Chondrocyte (in vitro differentiated cells): ENCODE data around the gene SUMF2. TPM values are rescaled to one million over a fixed set of nuclear protein-coding genes. Genes with fewer than 3 reads are reported as not detected.
"Not testable (repeated sequence)": the region's sequence is repeated elsewhere in the genome, so short reads cannot be mapped to it uniquely, and the experiment has no call there.

Experiments
- DNase-seq: peaks from one replicate; pipeline ENCODE4 v3.0.0; 2021; ENCODE audit warnings: mixed read lengths, low spot score
- H3K27ac Mint-ChIP-seq: one replicate; pipeline ENCODE4 v1.8.0; 2021; ENCODE audit warnings: mild to moderate bottlenecking, moderate library complexity, mixed read lengths; ENCODE audit not compliant: unreplicated experiment
- H3K27me3 Mint-ChIP-seq: 2 replicates; pipeline ENCODE4 v1.8.0; 2021; ENCODE audit warnings: low read depth, mixed read lengths
- H3K36me3 Mint-ChIP-seq: 2 replicates; pipeline ENCODE4 v1.8.0; 2021; ENCODE audit warnings: low read depth, mixed read lengths
- H3K4me1 Mint-ChIP-seq: 2 replicates; pipeline ENCODE4 v1.8.0; 2021; ENCODE audit warnings: low read depth, mild to moderate bottlenecking, mixed read lengths
- H3K4me3 Mint-ChIP-seq: one replicate; pipeline ENCODE4 v1.8.0; 2021; ENCODE audit warnings: mild to moderate bottlenecking, moderate library complexity, mixed read lengths; ENCODE audit not compliant: unreplicated experiment
- H3K9me3 Mint-ChIP-seq: 2 replicates; pipeline ENCODE4 v1.8.0; 2021; ENCODE audit warnings: low read depth, mixed read lengths
- total RNA-seq: library from RNA; stranded (reverse); gene quantifications from 3 replicates; pipeline ENCODE4 v1.2.1, GENCODE V29; 2021
- TF ChIP-seq, protein P1 (sequence below): fragments of 200-600 bp; sonication (generic); IDR thresholded peaks from 2 replicates; pipeline ENCODE4 v1.5.0; 2021; ENCODE audit warnings: antibody characterized with exemption, mild to moderate bottlenecking, moderate library complexity

The SUMF2 gene
- total RNA-seq, 1 donor from 2014 or later: 158 TPM

GRCh38 chr7:56028942-56029630 is 35.0 kb upstream of the SUMF2 start:
- no peaks in the 10 kb centered on the region for H3K27me3 Mint-ChIP-seq
- peak overlapping the region; percentile 57 for H3K27ac Mint-ChIP-seq
- peaks cover 16% of the 10 kb centered on the region for H3K36me3 Mint-ChIP-seq
- peaks cover 22% of the 10 kb centered on the region for H3K4me1 Mint-ChIP-seq
- H3K4me3 Mint-ChIP-seq: no peak overlapping the region
- no peak for DNase-seq
- TF ChIP-seq, protein P1, sequence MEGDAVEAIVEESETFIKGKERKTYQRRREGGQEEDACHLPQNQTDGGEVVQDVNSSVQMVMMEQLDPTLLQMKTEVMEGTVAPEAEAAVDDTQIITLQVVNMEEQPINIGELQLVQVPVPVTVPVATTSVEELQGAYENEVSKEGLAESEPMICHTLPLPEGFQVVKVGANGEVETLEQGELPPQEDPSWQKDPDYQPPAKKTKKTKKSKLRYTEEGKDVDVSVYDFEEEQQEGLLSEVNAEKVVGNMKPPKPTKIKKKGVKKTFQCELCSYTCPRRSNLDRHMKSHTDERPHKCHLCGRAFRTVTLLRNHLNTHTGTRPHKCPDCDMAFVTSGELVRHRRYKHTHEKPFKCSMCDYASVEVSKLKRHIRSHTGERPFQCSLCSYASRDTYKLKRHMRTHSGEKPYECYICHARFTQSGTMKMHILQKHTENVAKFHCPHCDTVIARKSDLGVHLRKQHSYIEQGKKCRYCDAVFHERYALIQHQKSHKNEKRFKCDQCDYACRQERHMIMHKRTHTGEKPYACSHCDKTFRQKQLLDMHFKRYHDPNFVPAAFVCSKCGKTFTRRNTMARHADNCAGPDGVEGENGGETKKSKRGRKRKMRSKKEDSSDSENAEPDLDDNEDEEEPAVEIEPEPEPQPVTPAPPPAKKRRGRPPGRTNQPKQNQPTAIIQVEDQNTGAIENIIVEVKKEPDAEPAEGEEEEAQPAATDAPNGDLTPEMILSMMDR: no peak
- no peaks in the 10 kb centered on the region for H3K9me3 Mint-ChIP-seq

DNA sequence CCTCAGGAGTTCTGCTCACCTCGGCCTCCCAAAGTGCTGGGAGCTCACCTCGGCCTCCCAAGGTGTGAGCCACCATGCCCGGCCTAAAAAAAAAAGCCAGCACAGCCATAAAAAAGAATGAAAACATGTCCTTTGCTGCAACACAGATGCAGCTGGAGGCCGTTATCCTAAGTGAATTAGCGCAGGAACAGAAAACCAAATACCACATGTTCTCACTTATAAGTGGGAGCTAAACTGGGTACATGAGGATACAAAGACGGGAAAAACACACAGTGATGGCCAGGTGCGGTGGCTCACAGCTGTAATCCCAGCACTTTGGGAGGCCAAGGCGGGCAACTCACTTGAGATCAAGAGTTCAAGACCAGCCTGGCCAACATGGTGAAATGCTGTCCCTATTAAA is 33.7 kb upstream of the SUMF2 start:
- TF ChIP-seq, protein P1: no peak
- DNase-seq: no peak
- Mint-ChIP-seq H3K27me3 (no peaks in the 10 kb centered on the region), H3K27ac (no peak overlapping the region), H3K4me3 (no peak overlapping the region), H3K4me1 (peaks cover 19% of the 10 kb centered on the region), H3K9me3 (no peaks in the 10 kb centered on the region), H3K36me3 (peaks cover 14% of the 10 kb centered on the region)

GRCh38 chr7:56031556-56031955 is 32.5 kb upstream of the SUMF2 start:
- H3K9me3 Mint-ChIP-seq, H3K27ac Mint-ChIP-seq, DNase-seq, H3K27me3 Mint-ChIP-seq: not testable (repeated sequence)
- Mint-ChIP-seq H3K36me3 (peaks cover 12% of the 10 kb centered on the region), H3K4me3 (peak overlapping the region; percentile 48), H3K4me1 (peaks cover 19% of the 10 kb centered on the region)

- H3K27me3 Mint-ChIP-seq, DNase-seq, H3K9me3 Mint-ChIP-seq, H3K36me3 Mint-ChIP-seq: not testable (repeated sequence)
- Mint-ChIP-seq H3K27ac (peak overlapping the region; percentile 20), H3K4me3 (peak overlapping the region; percentile 48), H3K4me1 (peaks cover 19% of the 10 kb centered on the region)
Measured at GRCh38 chr7:56032578-56032977, 31.5 kb upstream of the SUMF2 start.

DNA sequence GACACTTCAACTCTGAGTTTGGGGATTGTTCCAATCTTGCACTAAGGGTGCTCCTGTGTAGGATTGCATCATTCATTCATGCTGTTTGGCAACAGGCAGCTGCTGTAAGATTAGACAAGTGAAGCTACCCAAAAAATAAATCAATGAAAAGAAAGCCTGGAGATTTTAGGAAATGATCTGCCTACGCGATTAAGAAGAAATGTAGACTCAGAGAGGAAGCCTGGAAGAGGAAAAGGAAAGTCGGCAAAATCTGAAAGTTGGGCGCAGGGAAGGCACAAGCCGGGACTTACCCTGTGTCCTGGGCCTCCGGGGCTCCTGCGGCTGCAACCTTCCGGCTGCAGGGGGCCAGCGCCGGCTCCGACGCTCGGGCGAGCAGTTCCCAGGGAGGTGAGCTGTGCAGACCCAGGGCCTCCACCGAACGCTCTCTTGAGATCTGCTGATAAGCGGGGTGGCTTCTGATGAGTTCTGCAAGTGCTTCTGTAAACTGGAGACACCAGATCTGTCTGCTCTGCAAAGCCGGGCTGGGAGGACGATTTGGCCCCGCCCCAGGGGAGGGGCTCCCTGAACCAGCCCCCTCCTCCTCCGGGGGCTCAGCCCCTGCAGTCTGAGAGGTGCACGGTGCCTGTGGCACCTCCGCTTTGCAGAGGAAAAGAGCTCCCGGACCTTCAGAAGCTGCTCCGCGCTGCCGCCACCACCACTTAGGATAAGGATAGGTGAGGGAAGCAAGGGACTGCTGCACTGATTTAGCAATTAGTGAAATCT is 30.2 kb upstream of the SUMF2 start:
- no peaks in the 10 kb centered on the region for H3K9me3 Mint-ChIP-seq
- TF ChIP-seq, protein P1: peak; percentile 62
- peak overlapping the region; percentile 88 for H3K27ac Mint-ChIP-seq
- H3K36me3 Mint-ChIP-seq: peaks cover 10% of the 10 kb centered on the region
- peaks cover 19% of the 10 kb centered on the region for H3K4me1 Mint-ChIP-seq
- H3K27me3 Mint-ChIP-seq: no peaks in the 10 kb centered on the region
- no peak for DNase-seq
- peak overlapping the region; percentile 85 for H3K4me3 Mint-ChIP-seq

DNA sequence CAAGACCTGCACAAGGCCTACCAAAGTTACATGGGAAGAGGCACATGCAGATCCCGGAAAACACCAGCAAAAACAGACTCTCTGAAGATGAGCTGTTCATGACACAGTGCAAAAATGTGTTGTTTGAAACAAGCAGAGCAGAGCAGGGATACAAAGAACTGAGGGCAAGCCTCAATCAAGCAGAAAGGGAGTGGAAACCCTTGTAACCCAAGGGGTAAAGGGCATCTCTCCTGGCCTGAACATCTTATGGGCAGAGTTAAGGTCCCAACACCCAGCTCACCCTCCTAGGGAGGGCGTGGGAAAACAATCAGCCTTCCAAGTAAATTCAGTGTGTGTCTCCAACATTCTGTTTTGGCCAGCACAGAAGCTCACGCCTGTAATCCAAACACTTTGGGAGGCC is 23.4 kb upstream of the SUMF2 start:
- H3K4me1 Mint-ChIP-seq: no peaks in the 10 kb centered on the region
- TF ChIP-seq, protein P1: no peak
- no peaks in the 10 kb centered on the region for H3K36me3 Mint-ChIP-seq
- H3K27ac Mint-ChIP-seq: no peak overlapping the region
- H3K9me3 Mint-ChIP-seq: no peaks in the 10 kb centered on the region
- no peak for DNase-seq
- H3K27me3 Mint-ChIP-seq: no peaks in the 10 kb centered on the region
- no peak overlapping the region for H3K4me3 Mint-ChIP-seq

DNA sequence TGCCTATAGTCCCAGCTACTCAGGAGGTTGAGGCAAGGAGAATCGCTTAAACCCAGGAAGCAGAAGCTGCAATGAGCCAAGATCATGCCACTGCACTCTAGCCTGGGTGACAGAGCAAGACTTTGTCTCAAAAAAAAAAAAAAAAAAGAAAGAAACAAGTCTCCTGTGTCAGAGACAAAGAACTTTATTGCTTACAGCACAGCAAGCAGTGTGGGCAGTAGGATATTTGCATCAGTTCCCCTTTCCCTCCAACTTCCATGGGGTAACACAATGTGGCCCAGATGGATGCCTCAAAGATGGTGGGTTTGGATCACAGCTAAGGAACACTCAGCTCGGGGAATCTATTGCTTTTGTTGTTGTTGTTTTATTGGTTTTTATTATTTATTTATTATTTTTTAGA is 18.3 kb upstream of the SUMF2 start:
- H3K36me3 Mint-ChIP-seq, H3K27me3 Mint-ChIP-seq, H3K9me3 Mint-ChIP-seq, DNase-seq, H3K27ac Mint-ChIP-seq, H3K4me3 Mint-ChIP-seq: not testable (repeated sequence)
- peaks cover 34% of the 10 kb centered on the region for H3K4me1 Mint-ChIP-seq
